HG02642 (cell line): ENCODE data around the gene POPDC3.
"Not testable (repeated sequence)": the region's sequence is repeated elsewhere in the genome, so short reads cannot be mapped to it uniquely, and the experiment has no call there.

Experiments used
- ATAC-seq: cut with Tn5 transposase; IDR thresholded peaks from one replicate; pipeline ENCODE4 v1.9.1; 2021; ENCODE audit warnings: mild to moderate bottlenecking; ENCODE audit not compliant: unreplicated experiment, poor library complexity

Gene POPDC3

GRCh38 chr6:105199711-105200110 is 19.9 kb upstream of the POPDC3 start:
- no peak for ATAC-seq

- no peak for ATAC-seq
Observed at GRCh38 chr6:105196076-105196475, 16.3 kb upstream of the POPDC3 start.

- no peak for ATAC-seq
Observed at GRCh38 chr6:105194591-105194990, 14.8 kb upstream of the POPDC3 start.

GRCh38 chr6:105194106-105194505 is 14.3 kb upstream of the POPDC3 start:
- ATAC-seq = no peak

GRCh38 chr6:105193647-105194046 is 13.8 kb upstream of the POPDC3 start:
- no peak for ATAC-seq

GRCh38 chr6:105192707-105193465 is 13.1 kb upstream of the POPDC3 start:
- ATAC-seq = no peak

- no peak for ATAC-seq
Observed at GRCh38 chr6:105191351-105191750, 11.5 kb upstream of the POPDC3 start.

- ATAC-seq = no peak
Observed at GRCh38 chr6:105189026-105189820, 9.4 kb upstream of the POPDC3 start.

GRCh38 chr6:105188251-105188650 is 8.4 kb upstream of the POPDC3 start:
- no peak for ATAC-seq

GRCh38 chr6:105186576-105186975 is 6.8 kb upstream of the POPDC3 start:
- ATAC-seq = no peak

GRCh38 chr6:105184921-105185320 is 5.1 kb upstream of the POPDC3 start:
- ATAC-seq = no peak

GRCh38 chr6:105181981-105182515 is 2.2 kb upstream of the POPDC3 start:
- no peak for ATAC-seq

GRCh38 chr6:105178636-105179035 is 1.2 kb downstream of the POPDC3 start:
- ATAC-seq = no peak

GRCh38 chr6:105178110-105178509 is 1.7 kb downstream of the POPDC3 start:
- no peak for ATAC-seq

GRCh38 chr6:105177556-105177955 is 2.3 kb downstream of the POPDC3 start:
- no peak for ATAC-seq

- no peak for ATAC-seq
Observed at GRCh38 chr6:105174512-105174911, 5.3 kb downstream of the POPDC3 start.

- ATAC-seq = not testable (repeated sequence)
Observed at GRCh38 chr6:105172515-105172914, 7.3 kb downstream of the POPDC3 start.

- ATAC-seq = no peak
Observed at GRCh38 chr6:105170059-105170458, 9.8 kb downstream of the POPDC3 start.

- no peak for ATAC-seq
Observed at GRCh38 chr6:105167914-105168313, 11.9 kb downstream of the POPDC3 start.

- no peak for ATAC-seq
Observed at GRCh38 chr6:105164418-105164817, 15.4 kb downstream of the POPDC3 start.

GRCh38 chr6:105163183-105163582 is 16.6 kb downstream of the POPDC3 start:
- ATAC-seq = no peak
